ENCODE results near the gene GPR146.
A peak's percentile ranks its signal among the peaks of the same experiment; 100 is the strongest.

GPR146 gene

DNA sequence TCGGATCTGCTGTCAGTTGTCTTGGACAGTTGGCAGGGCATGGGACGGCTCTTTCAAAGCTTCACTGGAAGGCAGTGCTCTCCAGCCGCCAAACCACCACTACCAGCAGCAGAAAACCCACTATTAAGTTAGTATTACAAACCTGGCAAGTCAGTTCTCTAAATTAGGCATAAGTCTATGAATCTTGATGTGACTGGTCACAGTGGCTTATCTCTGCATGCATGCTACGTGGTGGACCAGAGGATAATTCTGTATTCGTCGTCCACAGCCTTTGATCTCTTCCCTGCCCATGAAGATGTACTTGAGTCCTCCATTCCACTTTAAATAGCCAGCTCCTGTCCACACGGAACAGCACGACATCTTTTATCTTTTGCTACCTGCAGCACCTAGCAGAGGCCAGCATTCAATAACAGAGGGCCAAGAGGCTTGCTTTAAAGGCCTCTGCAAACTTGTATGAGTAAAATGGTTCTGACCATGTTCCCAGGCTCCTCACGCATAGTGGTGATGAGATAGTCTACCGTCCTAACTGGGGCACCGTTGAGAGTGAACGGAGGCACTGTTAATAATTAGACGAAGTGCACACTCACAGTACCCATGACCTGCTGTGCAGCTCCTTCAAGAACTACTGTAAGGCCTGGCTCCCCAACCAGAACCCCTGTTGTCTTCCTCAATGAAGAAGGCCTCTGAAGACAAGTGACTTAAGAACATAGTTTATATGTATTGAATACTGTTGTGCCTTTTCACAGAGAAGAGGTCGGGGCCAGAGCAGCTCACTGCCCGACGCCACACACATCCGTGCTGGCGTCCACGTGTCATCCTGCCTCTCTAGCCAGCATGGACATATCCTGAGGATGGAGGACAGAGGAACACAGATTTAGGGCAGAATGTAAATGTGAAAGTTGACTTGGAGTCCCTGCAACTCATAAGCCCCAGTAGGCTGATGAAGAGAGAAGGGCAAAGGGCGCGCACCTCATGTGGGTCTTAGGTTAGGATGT lies 1.0 kb downstream of the GPR146 start:
- no peaks in the 10 kb centered on the region for H3K9me3 ChIP-seq (ENCODE audit: control insufficient read depth, low read length)
- H3K27ac ChIP-seq (ENCODE audit: insufficient read depth, low read length, poor library complexity, severe bottlenecking), result peak overlapping the region; percentile 81
- no peaks in the 10 kb centered on the region for H3K36me3 ChIP-seq (ENCODE audit: control insufficient read depth, insufficient read depth, low read length)
- peaks cover 66% of the 10 kb centered on the region for H3K4me1 ChIP-seq (ENCODE audit: control insufficient read depth, insufficient read depth, low read length, poor library complexity, severe bottlenecking)
- DNase-seq, result no peak
- H3K4me3 ChIP-seq (ENCODE audit: insufficient read depth, low read depth, low read length, poor library complexity, severe bottlenecking), result peak overlapping the region; percentile 75
- no peaks in the 10 kb centered on the region for H3K27me3 ChIP-seq (replicated peaks; ENCODE audit: control insufficient read depth, insufficient read depth, low read length, poor library complexity, severe bottlenecking)

DNA sequence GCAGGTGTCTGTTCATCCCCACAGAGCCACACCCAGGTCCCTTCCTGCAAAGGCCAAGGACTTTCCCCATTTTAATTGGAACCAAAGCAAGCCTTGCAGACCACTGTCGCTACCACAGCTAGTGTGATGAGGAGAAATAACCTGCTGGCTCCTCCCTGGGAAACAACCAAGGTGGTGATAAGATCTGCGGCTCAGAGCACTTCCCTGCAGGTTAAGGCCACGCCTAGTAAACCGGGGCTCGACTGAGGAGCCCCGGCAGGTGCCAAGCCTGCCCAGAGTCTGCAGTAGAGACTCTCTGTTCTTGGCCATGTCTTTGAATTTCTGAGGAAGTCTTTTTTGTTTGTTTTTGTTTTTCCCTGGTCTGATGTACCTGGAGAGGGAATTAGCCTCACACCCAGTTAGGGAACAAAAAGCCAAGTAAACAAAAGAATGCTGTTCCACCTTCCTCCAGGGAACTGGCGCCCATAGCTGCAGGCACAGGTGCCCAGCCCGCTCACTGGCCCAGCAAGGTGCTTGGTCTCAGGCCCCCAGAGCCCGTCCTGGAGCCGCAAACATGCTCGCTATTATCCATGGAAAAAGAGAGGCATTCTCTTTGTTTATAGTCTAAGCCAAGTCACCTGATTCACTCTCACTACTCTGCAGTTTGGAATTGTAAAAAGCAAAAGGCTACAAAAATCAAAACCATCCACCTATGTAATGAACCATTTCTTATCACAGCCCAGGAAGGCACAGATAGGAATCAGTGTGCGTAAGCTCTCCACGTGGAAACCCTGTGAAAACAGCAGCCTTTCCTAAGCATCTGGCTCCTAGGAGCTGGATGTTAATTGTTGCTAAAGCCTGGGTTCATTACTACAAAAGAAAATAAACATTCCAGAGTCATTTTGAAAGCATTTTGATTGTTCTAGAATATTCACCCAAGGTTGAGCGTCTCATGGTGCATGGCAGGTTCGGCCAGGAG lies 2.7 kb downstream of the GPR146 start:
- DNase-seq, result peak; percentile 54 to 71 (median 57)
- Histone ChIP-seq H3K27me3 (replicated peaks; ENCODE audit: control insufficient read depth, insufficient read depth, low read length, poor library complexity, severe bottlenecking) (no peaks in the 10 kb centered on the region), H3K36me3 (ENCODE audit: control insufficient read depth, insufficient read depth, low read length) (no peaks in the 10 kb centered on the region), H3K4me3 (ENCODE audit: insufficient read depth, low read depth, low read length, poor library complexity, severe bottlenecking) (peak overlapping the region; percentile 7), H3K9me3 (ENCODE audit: control insufficient read depth, low read length) (no peaks in the 10 kb centered on the region), H3K4me1 (ENCODE audit: control insufficient read depth, insufficient read depth, low read length, poor library complexity, severe bottlenecking) (peaks cover 67% of the 10 kb centered on the region), H3K27ac (ENCODE audit: insufficient read depth, low read length, poor library complexity, severe bottlenecking) (peak overlapping the region; percentile 50)

GRCh38 chr7:1049006-1049741 lies 4.8 kb downstream of the GPR146 start:
- no peak overlapping the region for H3K27ac ChIP-seq (ENCODE audit: insufficient read depth, low read length, poor library complexity, severe bottlenecking)
- no peaks in the 10 kb centered on the region for H3K36me3 ChIP-seq (ENCODE audit: control insufficient read depth, insufficient read depth, low read length)
- DNase-seq, result no peak
- H3K4me3 ChIP-seq (ENCODE audit: insufficient read depth, low read depth, low read length, poor library complexity, severe bottlenecking), result no peak overlapping the region
- H3K4me1 ChIP-seq (ENCODE audit: control insufficient read depth, insufficient read depth, low read length, poor library complexity, severe bottlenecking), result peaks cover 60% of the 10 kb centered on the region
- no peaks in the 10 kb centered on the region for H3K27me3 ChIP-seq (replicated peaks; ENCODE audit: control insufficient read depth, insufficient read depth, low read length, poor library complexity, severe bottlenecking)
- H3K9me3 ChIP-seq (ENCODE audit: control insufficient read depth, low read length), result no peaks in the 10 kb centered on the region

DNA sequence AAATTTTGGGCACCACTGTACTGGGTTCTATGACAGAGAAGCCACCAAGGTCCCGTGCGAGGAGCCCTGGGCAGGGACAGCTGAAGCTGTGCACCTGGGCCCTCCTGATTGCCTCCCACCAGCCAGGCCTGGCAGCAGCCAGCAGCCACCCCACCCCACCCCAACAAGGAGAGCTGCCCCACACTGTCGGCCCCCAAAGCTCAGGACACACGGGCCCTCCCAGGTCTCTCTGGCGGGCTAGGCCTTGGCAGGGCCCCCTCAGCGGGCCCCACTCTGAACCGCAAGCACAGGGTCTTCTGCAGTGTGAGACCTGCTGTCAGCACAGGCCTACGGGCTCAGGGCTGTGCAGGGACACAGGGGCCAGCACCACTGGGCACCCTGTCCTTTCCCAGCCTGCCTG lies 5.5 kb downstream of the GPR146 start:
- no peaks in the 10 kb centered on the region for H3K9me3 ChIP-seq (ENCODE audit: control insufficient read depth, low read length)
- no peak for DNase-seq
- H3K4me1 ChIP-seq (ENCODE audit: control insufficient read depth, insufficient read depth, low read length, poor library complexity, severe bottlenecking), result peaks cover 65% of the 10 kb centered on the region
- H3K36me3 ChIP-seq (ENCODE audit: control insufficient read depth, insufficient read depth, low read length), result no peaks in the 10 kb centered on the region
- H3K4me3 ChIP-seq (ENCODE audit: insufficient read depth, low read depth, low read length, poor library complexity, severe bottlenecking), result no peak overlapping the region
- H3K27ac ChIP-seq (ENCODE audit: insufficient read depth, low read length, poor library complexity, severe bottlenecking), result no peak overlapping the region
- H3K27me3 ChIP-seq (replicated peaks; ENCODE audit: control insufficient read depth, insufficient read depth, low read length, poor library complexity, severe bottlenecking), result no peaks in the 10 kb centered on the region

GRCh38 chr7:1050254-1050906 lies 6.0 kb downstream of the GPR146 start:
- Histone ChIP-seq H3K27ac (ENCODE audit: insufficient read depth, low read length, poor library complexity, severe bottlenecking) (no peak overlapping the region), H3K36me3 (ENCODE audit: control insufficient read depth, insufficient read depth, low read length) (no peaks in the 10 kb centered on the region), H3K4me3 (ENCODE audit: insufficient read depth, low read depth, low read length, poor library complexity, severe bottlenecking) (no peak overlapping the region), H3K27me3 (replicated peaks; ENCODE audit: control insufficient read depth, insufficient read depth, low read length, poor library complexity, severe bottlenecking) (no peaks in the 10 kb centered on the region), H3K9me3 (ENCODE audit: control insufficient read depth, low read length) (no peaks in the 10 kb centered on the region), H3K4me1 (ENCODE audit: control insufficient read depth, insufficient read depth, low read length, poor library complexity, severe bottlenecking) (peaks cover 66% of the 10 kb centered on the region)
- DNase-seq, result no peak

- Histone ChIP-seq H3K27ac (ENCODE audit: insufficient read depth, low read length, poor library complexity, severe bottlenecking) (no peak overlapping the region), H3K4me1 (ENCODE audit: control insufficient read depth, insufficient read depth, low read length, poor library complexity, severe bottlenecking) (peaks cover 66% of the 10 kb centered on the region), H3K27me3 (replicated peaks; ENCODE audit: control insufficient read depth, insufficient read depth, low read length, poor library complexity, severe bottlenecking) (no peaks in the 10 kb centered on the region), H3K9me3 (ENCODE audit: control insufficient read depth, low read length) (no peaks in the 10 kb centered on the region), H3K36me3 (ENCODE audit: control insufficient read depth, insufficient read depth, low read length) (no peaks in the 10 kb centered on the region), H3K4me3 (ENCODE audit: insufficient read depth, low read depth, low read length, poor library complexity, severe bottlenecking) (no peak overlapping the region)
- no peak for DNase-seq
These were observed 6.8 kb downstream of the GPR146 start for GRCh38 chr7:1050956-1051690.

DNA sequence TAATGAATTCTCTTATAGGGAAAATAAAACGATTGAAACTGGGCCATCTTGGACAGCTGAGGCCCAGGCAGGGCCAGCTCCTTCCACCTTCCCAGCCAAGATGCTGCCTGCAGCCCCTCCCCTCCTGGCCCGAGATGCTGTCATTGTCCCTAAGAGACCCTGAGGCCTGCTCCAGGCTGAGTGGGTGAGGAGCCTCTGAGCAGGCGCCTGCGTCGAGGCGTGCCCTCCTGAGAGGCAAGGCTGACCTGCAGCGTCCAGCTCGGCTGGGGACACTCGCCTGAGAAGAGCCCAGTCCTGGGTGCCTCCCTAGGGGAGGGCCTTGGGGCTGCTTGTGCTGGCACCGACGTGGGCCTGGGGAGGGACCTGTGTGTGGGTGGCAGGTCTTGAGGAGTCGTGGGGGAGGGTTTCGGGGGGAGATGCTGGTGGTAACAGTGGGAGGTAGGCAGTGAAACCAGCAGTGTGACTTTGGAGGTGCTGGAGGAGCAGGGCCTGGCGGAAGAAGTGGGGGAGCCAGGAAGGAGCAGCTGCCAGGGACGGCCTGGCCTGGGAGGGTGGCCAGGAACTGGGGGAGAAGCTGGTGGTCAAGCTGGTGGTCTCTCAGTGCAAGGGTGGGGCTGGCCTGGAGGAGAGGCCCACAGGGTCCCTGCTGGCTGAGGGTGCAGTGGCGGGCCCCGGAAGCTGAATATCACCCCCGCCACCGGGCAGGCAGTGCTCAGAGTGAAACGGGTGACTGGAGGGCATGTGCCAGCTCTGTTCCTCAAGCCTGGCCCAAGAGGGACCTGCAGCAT lies 7.9 kb downstream of the GPR146 start:
- no peak for DNase-seq
- H3K27ac ChIP-seq (ENCODE audit: insufficient read depth, low read length, poor library complexity, severe bottlenecking), result no peak overlapping the region
- no peaks in the 10 kb centered on the region for H3K36me3 ChIP-seq (ENCODE audit: control insufficient read depth, insufficient read depth, low read length)
- no peak overlapping the region for H3K4me3 ChIP-seq (ENCODE audit: insufficient read depth, low read depth, low read length, poor library complexity, severe bottlenecking)
- H3K27me3 ChIP-seq (replicated peaks; ENCODE audit: control insufficient read depth, insufficient read depth, low read length, poor library complexity, severe bottlenecking), result no peaks in the 10 kb centered on the region
- H3K4me1 ChIP-seq (ENCODE audit: control insufficient read depth, insufficient read depth, low read length, poor library complexity, severe bottlenecking), result peaks cover 55% of the 10 kb centered on the region
- H3K9me3 ChIP-seq (ENCODE audit: control insufficient read depth, low read length), result no peaks in the 10 kb centered on the region

GRCh38 chr7:1053002-1053411 lies 8.7 kb downstream of the GPR146 start:
- Histone ChIP-seq H3K27ac (ENCODE audit: insufficient read depth, low read length, poor library complexity, severe bottlenecking) (no peak overlapping the region), H3K27me3 (replicated peaks; ENCODE audit: control insufficient read depth, insufficient read depth, low read length, poor library complexity, severe bottlenecking) (no peaks in the 10 kb centered on the region), H3K9me3 (ENCODE audit: control insufficient read depth, low read length) (no peaks in the 10 kb centered on the region), H3K4me3 (ENCODE audit: insufficient read depth, low read depth, low read length, poor library complexity, severe bottlenecking) (no peak overlapping the region), H3K4me1 (ENCODE audit: control insufficient read depth, insufficient read depth, low read length, poor library complexity, severe bottlenecking) (peaks cover 47% of the 10 kb centered on the region), H3K36me3 (ENCODE audit: control insufficient read depth, insufficient read depth, low read length) (peaks cover 1% of the 10 kb centered on the region)
- DNase-seq, result no peak
